ENCODE measurements around the gene CMTR1. TPM values are rescaled to one million over a fixed set of nuclear protein-coding genes. Genes with fewer than 3 reads are reported as not detected.

CMTR1 gene
- total RNA-seq, 4 donors from 2014 or later: 35.1 to 49.2 (median 41.4) TPM

- H3K9me3 ChIP-seq: no peaks in the 10 kb centered on the region
- no peak for TF ChIP-seq POLR2A (IDR thresholded peaks at IDR 0.05)
- no peak for TF ChIP-seq CTCF (IDR thresholded peaks at IDR 0.05)
- TF ChIP-seq POLR2AphosphoS5 (IDR thresholded peaks at IDR 0.05): no peak
- TF ChIP-seq EP300 (IDR thresholded peaks at IDR 0.05): no peak
- 100% methylated on average over 1 of the region's 5 CpGs for WGBS, 2 donors (ENCODE audit: low coverage in 1 of 2)
- no peak for ATAC-seq
- H3K4me3 ChIP-seq: no peak overlapping the region
- H3K36me3 ChIP-seq: no peaks in the 10 kb centered on the region
- peaks cover 0 to 16% (median 5%) of the 10 kb centered on the region in 3 donors for H3K4me1 ChIP-seq
- H3K27me3 ChIP-seq: peaks cover 32% of the 10 kb centered on the region
- H3K27ac ChIP-seq: no peak overlapping the region
These were observed 86.4 kb downstream of the CMTR1 start for GRCh38 chr6:37519461-37519860.

- H3K27ac ChIP-seq: no peak overlapping the region
- H3K9me3 ChIP-seq: no peaks in the 10 kb centered on the region
- H3K4me1 ChIP-seq: peaks cover 0 to 11% (median 5%) of the 10 kb centered on the region in 3 donors
- H3K36me3 ChIP-seq: no peaks in the 10 kb centered on the region
- no peak for TF ChIP-seq POLR2A (IDR thresholded peaks at IDR 0.05)
- no peak for TF ChIP-seq CTCF (IDR thresholded peaks at IDR 0.05)
- TF ChIP-seq POLR2AphosphoS5 (IDR thresholded peaks at IDR 0.05): no peak
- no peak for TF ChIP-seq EP300 (IDR thresholded peaks at IDR 0.05)
- no peak overlapping the region for H3K4me3 ChIP-seq
- 78 to 90% methylated on average over 1 to 2 of the region's 6 CpGs for WGBS, 2 donors (ENCODE audit: low coverage in 1 of 2)
- peaks cover 36% of the 10 kb centered on the region for H3K27me3 ChIP-seq
- no peak for ATAC-seq
These were observed 87.9 kb downstream of the CMTR1 start for GRCh38 chr6:37520926-37521325.

GRCh38 chr6:37521674-37522073, 88.7 kb downstream of the CMTR1 start:
- 56 to 88% methylated on average over 1 of the region's 4 CpGs for WGBS, 2 donors (ENCODE audit: low coverage in 1 of 2)
- H3K36me3 ChIP-seq: no peaks in the 10 kb centered on the region
- TF ChIP-seq POLR2AphosphoS5 (IDR thresholded peaks at IDR 0.05) (no peak), POLR2A (IDR thresholded peaks at IDR 0.05) (no peak), CTCF (IDR thresholded peaks at IDR 0.05) (no peak), EP300 (IDR thresholded peaks at IDR 0.05) (no peak)
- H3K27me3 ChIP-seq: peaks cover 38% of the 10 kb centered on the region
- H3K4me3 ChIP-seq: no peak overlapping the region
- no peak for ATAC-seq
- H3K4me1 ChIP-seq: peaks cover 0 to 3% (median 0%) of the 10 kb centered on the region in 3 donors
- no peak overlapping the region for H3K27ac ChIP-seq
- no peaks in the 10 kb centered on the region for H3K9me3 ChIP-seq

- no peaks in the 10 kb centered on the region for H3K36me3 ChIP-seq
- no peaks in the 10 kb centered on the region for H3K4me1 ChIP-seq
- no peak overlapping the region for H3K4me3 ChIP-seq
- H3K27ac ChIP-seq: no peak overlapping the region
- TF ChIP-seq CTCF (IDR thresholded peaks at IDR 0.05): no peak
- TF ChIP-seq EP300 (IDR thresholded peaks at IDR 0.05): no peak
- no peak for TF ChIP-seq POLR2AphosphoS5 (IDR thresholded peaks at IDR 0.05)
- TF ChIP-seq POLR2A (IDR thresholded peaks at IDR 0.05): no peak
- H3K9me3 ChIP-seq: no peaks in the 10 kb centered on the region
- WGBS, 2 donors (ENCODE audit: low coverage in 1 of 2): 82% methylated on average over 2 of the region's 3 CpGs; no CpG with 5 or more reads in 1 of the 2 donors
- peaks cover 50% of the 10 kb centered on the region for H3K27me3 ChIP-seq
- ATAC-seq: no peak
These were observed 89.8 kb downstream of the CMTR1 start for GRCh38 chr6:37522836-37523235.

GRCh38 chr6:37523412-37523811, 90.4 kb downstream of the CMTR1 start:
- ATAC-seq: no peak
- TF ChIP-seq POLR2AphosphoS5 (IDR thresholded peaks at IDR 0.05) (no peak), CTCF (IDR thresholded peaks at IDR 0.05) (no peak), EP300 (IDR thresholded peaks at IDR 0.05) (no peak), POLR2A (IDR thresholded peaks at IDR 0.05) (no peak)
- no peaks in the 10 kb centered on the region for H3K4me1 ChIP-seq
- no peak overlapping the region for H3K4me3 ChIP-seq
- peaks cover 55% of the 10 kb centered on the region for H3K27me3 ChIP-seq
- H3K36me3 ChIP-seq: no peaks in the 10 kb centered on the region
- no peak overlapping the region for H3K27ac ChIP-seq
- 53 to 71% methylated on average over 2 to 3 of the region's 7 CpGs for WGBS, 2 donors (ENCODE audit: low coverage in 1 of 2)
- no peaks in the 10 kb centered on the region for H3K9me3 ChIP-seq
